ENCODE data around the gene PSMB4.
"Not testable (repeated sequence)": the region's sequence is repeated elsewhere in the genome, so short reads cannot be mapped to it uniquely, and the experiment has no call there.

PSMB4 gene

GRCh38 chr1:151399324-151400171, at the start of gene PSMB4:
Gene PSMB4, plus strand, starts transcription at chr1:151399573. Its CDS starts 15 bp downstream, at chr1:151399588.
- peak; percentile 83 to 89 for DNase-seq

GRCh38 chr1:151350323-151350722, 49.0 kb upstream of the PSMB4 start:
- DNase-seq, result not testable (repeated sequence)

GRCh38 chr1:151352021-151352718, 47.2 kb upstream of the PSMB4 start:
- DNase-seq, result no peak

- peak in 1 of 2 experiments; percentile 29 for DNase-seq
Observed at GRCh38 chr1:151356696-151357095, 42.7 kb upstream of the PSMB4 start.

- DNase-seq, result no peak
Observed at GRCh38 chr1:151361883-151362282, 37.5 kb upstream of the PSMB4 start.

- DNase-seq, result no peak
Observed at GRCh38 chr1:151362308-151363155, 36.8 kb upstream of the PSMB4 start.

- no peak for DNase-seq
Observed at GRCh38 chr1:151364996-151365395, 34.4 kb upstream of the PSMB4 start.

- peak in 1 of 2 experiments; percentile 9 for DNase-seq
Observed at GRCh38 chr1:151367658-151368392, 31.5 kb upstream of the PSMB4 start.

- no peak for DNase-seq
Observed at GRCh38 chr1:151368393-151369301, 30.7 kb upstream of the PSMB4 start.

- no peak for DNase-seq
Observed at GRCh38 chr1:151369302-151369610, 30.1 kb upstream of the PSMB4 start.

GRCh38 chr1:151369621-151370048, 29.7 kb upstream of the PSMB4 start:
- no peak for DNase-seq

GRCh38 chr1:151370211-151370911, 29.0 kb upstream of the PSMB4 start:
- no peak for DNase-seq

- peak; percentile 71 to 89 for DNase-seq
Observed at GRCh38 chr1:151371370-151372057, 27.9 kb upstream of the PSMB4 start.

GRCh38 chr1:151372058-151372934, 27.1 kb upstream of the PSMB4 start, which contains the start of gene SELENBP1:
Gene SELENBP1, minus strand, starts transcription at chr1:151372705. Its CDS starts 64 bp downstream, at chr1:151372641.
- peak; percentile 80 to 91 for DNase-seq

- no peak for DNase-seq
Observed at GRCh38 chr1:151373196-151373595, 26.2 kb upstream of the PSMB4 start.

- DNase-seq, result no peak
Observed at GRCh38 chr1:151377150-151377884, 22.1 kb upstream of the PSMB4 start.

GRCh38 chr1:151384584-151384983, 14.8 kb upstream of the PSMB4 start:
- no peak for DNase-seq

- DNase-seq, result no peak
Observed at GRCh38 chr1:151386002-151386401, 13.4 kb upstream of the PSMB4 start.

Measured in NCI-H524 (cell line).